Neural progenitor cell (in vitro differentiated cells): ENCODE measurements around the gene RPS19. TPM values are rescaled to one million over a fixed set of nuclear protein-coding genes. Genes with fewer than 3 reads are reported as not detected.

Experiments
- DNase-seq: peaks from one replicate; pipeline ENCODE4 v3.0.0-alpha.2; 2016; ENCODE audit warnings: low spot score
- H2AFZ ChIP-seq: fragments of 200-600 bp; sonication (generic); replicated peaks from 2 replicates; pipeline ENCODE4 v1.6.1; 2016; ENCODE audit warnings: antibody characterized with exemption
- H3F3A ChIP-seq: fragments of 200-600 bp; sonication (generic); 2 replicates; pipeline ENCODE4 v1.6.1; 2016; ENCODE audit warnings: antibody characterized with exemption, low read depth
- H3K27ac ChIP-seq: fragments of 200-600 bp; sonication (generic); 2 replicates; pipeline ENCODE4 v1.5.1; 2016; ENCODE audit warnings: mild to moderate bottlenecking
- H3K27me3 ChIP-seq: fragments of 200-600 bp; sonication (generic); 2 replicates; pipeline ENCODE4 v1.6.1; 2016; ENCODE audit warnings: mild to moderate bottlenecking, moderate library complexity
- H3K36me3 ChIP-seq: fragments of 200-600 bp; sonication (generic); 2 replicates; pipeline ENCODE4 v1.5.1; 2016
- H3K4me1 ChIP-seq: fragments of 200-600 bp; sonication (generic); 2 replicates; pipeline ENCODE4 v1.6.1; 2016; ENCODE audit warnings: mixed run types
- H3K4me2 ChIP-seq: fragments of 200-600 bp; sonication (generic); 2 replicates; pipeline ENCODE4 v1.6.1; 2016
- H3K4me3 ChIP-seq: fragments of 200-600 bp; sonication (generic); 2 replicates; pipeline ENCODE4 v1.5.1; 2016
- H3K79me2 ChIP-seq: fragments of 200-600 bp; sonication (generic); 2 replicates; pipeline ENCODE4 v1.6.1; 2016; ENCODE audit warnings: low read depth
- H3K9ac ChIP-seq: fragments of 200-600 bp; sonication (generic); 2 replicates; pipeline ENCODE4 v1.6.1; 2016
- H3K9me3 ChIP-seq: fragments of 200-600 bp; sonication (generic); 2 replicates; pipeline ENCODE4 v1.5.1; 2016; ENCODE audit warnings: low read depth
- H4K20me1 ChIP-seq: fragments of 200-600 bp; sonication (generic); 2 replicates; pipeline ENCODE4 v1.6.1; 2016; ENCODE audit warnings: low read depth
- H3K27ac Mint-ChIP-seq: 3 replicates; pipeline ENCODE4 v1.8.0; 2021; ENCODE audit warnings: mixed read lengths
- H3K27me3 Mint-ChIP-seq: 2 replicates; pipeline ENCODE4 v1.8.0; 2022; ENCODE audit warnings: low read depth, mild to moderate bottlenecking, inconsistent platforms, moderate library complexity, mixed read lengths; ENCODE audit not compliant: insufficient read depth
- H3K36me3 Mint-ChIP-seq: 3 replicates; pipeline ENCODE4 v1.8.0; 2021; ENCODE audit warnings: mixed read lengths
- H3K4me1 Mint-ChIP-seq: 3 replicates; pipeline ENCODE4 v1.8.0; 2021; ENCODE audit warnings: mixed read lengths
- H3K4me3 Mint-ChIP-seq: 3 replicates; pipeline ENCODE4 v1.8.0; 2021; ENCODE audit warnings: mild to moderate bottlenecking, moderate library complexity, mixed read lengths
- H3K9me3 Mint-ChIP-seq: 3 replicates; pipeline ENCODE4 v1.8.0; 2020; ENCODE audit warnings: mixed read lengths
- CTCF ChIP-seq: fragments of 200-600 bp; sonication (generic); IDR thresholded peaks from 2 replicates; pipeline ENCODE4 v1.5.1; 2017; ENCODE audit warnings: antibody characterized with exemption, mild to moderate bottlenecking
- EZH2 ChIP-seq: fragments of 200-600 bp; sonication (generic); IDR thresholded peaks from 2 replicates; pipeline ENCODE4 v1.6.1; 2017; ENCODE audit warnings: antibody characterized with exemption, mild to moderate bottlenecking, moderate library complexity
- EZH2phosphoT487 ChIP-seq: fragments of 200-600 bp; sonication (generic); IDR thresholded peaks from 2 replicates; pipeline ENCODE4 v1.6.1; 2017; ENCODE audit warnings: antibody characterized with exemption
- total RNA-seq: library from RNA; depleted of rRNA; stranded (reverse); fragments of >200 nt; gene quantifications from 2 replicates; pipeline ENCODE4 v1.2.3, GENCODE V29; 2015; ENCODE audit warnings: low replicate concordance

The RPS19 gene
- total RNA-seq, 1 donor from 2014 or later: 1,422 TPM

DNA sequence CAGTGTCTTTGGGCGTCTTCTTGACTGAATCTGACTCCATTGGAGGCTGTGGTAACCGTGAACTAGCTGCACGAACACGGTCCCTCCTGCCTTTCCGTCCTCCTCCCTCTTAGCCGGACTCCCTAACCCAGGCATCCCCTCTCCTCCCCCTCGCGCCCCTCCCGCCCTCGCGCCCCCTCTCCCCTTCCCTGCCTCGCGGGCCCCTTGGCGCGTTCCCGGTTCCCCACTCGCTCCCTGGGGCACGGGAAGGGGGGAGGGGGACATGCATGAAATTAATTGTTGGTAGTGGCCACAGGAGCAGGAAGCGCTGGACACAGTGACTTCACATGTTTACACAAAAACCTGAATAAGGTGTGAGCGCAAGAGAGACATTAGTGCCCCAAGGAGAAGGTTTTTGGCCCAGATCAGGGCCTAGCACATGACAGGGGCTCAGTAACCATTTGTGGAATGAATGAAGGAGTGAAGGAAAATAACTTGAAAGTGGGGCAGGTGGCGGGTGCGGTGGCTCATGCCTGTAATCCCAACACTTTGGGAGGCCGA, 14.9 kb upstream of the RPS19 start:
- H2AFZ ChIP-seq: no peak overlapping the region
- H3K27me3 ChIP-seq: peaks cover 22% of the 10 kb centered on the region

GRCh38 chr19:41847351-41848105, 12.5 kb upstream of the RPS19 start:
- H3K36me3 Mint-ChIP-seq: no peaks in the 10 kb centered on the region

More for the DNA sequence above, 14.9 kb upstream of the RPS19 start:
- H3F3A ChIP-seq: no peaks in the 10 kb centered on the region
- H3K4me1 ChIP-seq: no peaks in the 10 kb centered on the region
- Mint-ChIP-seq H3K27ac (no peak overlapping the region), H3K9me3 (no peaks in the 10 kb centered on the region), H3K36me3 (no peaks in the 10 kb centered on the region), H3K27me3 (peaks cover 10% of the 10 kb centered on the region), H3K4me1 (no peaks in the 10 kb centered on the region), H3K4me3 (no peak overlapping the region)
- H3K79me2 ChIP-seq: no peaks in the 10 kb centered on the region
- DNase-seq: no peak
- H3K9me3 ChIP-seq: no peaks in the 10 kb centered on the region
- H3K27ac ChIP-seq: no peak overlapping the region
- H3K9ac ChIP-seq: no peak overlapping the region
- TF ChIP-seq EZH2phosphoT487: no peak
- TF ChIP-seq EZH2: no peak
- TF ChIP-seq CTCF: no peak
- H3K4me3 ChIP-seq: no peak overlapping the region
- H3K4me2 ChIP-seq: no peak overlapping the region
- no peaks in the 10 kb centered on the region for H4K20me1 ChIP-seq
- no peaks in the 10 kb centered on the region for H3K36me3 ChIP-seq

DNA sequence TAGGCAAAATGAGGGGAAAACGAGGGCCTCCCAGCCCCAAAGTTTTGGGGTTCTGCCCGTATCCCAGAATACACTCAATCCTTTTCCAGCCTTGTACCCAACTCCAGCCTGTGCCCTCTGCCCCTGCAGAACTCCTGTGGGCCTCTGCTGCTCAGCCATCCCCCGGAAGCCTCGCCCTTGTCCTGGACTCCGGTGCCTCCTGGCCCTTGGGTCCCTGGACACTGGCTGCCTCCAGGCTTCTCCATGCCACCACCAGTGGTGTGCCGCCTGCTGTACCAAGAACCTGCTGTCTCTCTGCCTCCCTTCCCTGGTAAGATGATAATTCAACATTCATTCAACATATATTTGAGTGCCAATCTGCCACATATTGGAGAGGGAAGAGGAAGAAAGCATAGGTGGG, 11.4 kb upstream of the RPS19 start:
- H3K4me3 Mint-ChIP-seq: no peak overlapping the region
- H3K27me3 Mint-ChIP-seq: peaks cover 26% of the 10 kb centered on the region
- Histone ChIP-seq H3K27ac (no peak overlapping the region), H3K27me3 (peaks cover 41% of the 10 kb centered on the region), H3K4me1 (no peaks in the 10 kb centered on the region), H4K20me1 (no peaks in the 10 kb centered on the region), H2AFZ (no peak overlapping the region), H3K36me3 (no peaks in the 10 kb centered on the region), H3F3A (no peaks in the 10 kb centered on the region), H3K4me2 (no peak overlapping the region), H3K9me3 (no peaks in the 10 kb centered on the region), H3K4me3 (no peak overlapping the region), H3K79me2 (no peaks in the 10 kb centered on the region), H3K9ac (no peak overlapping the region)
- no peaks in the 10 kb centered on the region for H3K36me3 Mint-ChIP-seq
- H3K27ac Mint-ChIP-seq: no peak overlapping the region
- H3K9me3 Mint-ChIP-seq: no peaks in the 10 kb centered on the region
- TF ChIP-seq EZH2phosphoT487 (no peak), EZH2 (no peak), CTCF (no peak)
- no peak for DNase-seq
- no peaks in the 10 kb centered on the region for H3K4me1 Mint-ChIP-seq

More at GRCh38 chr19:41847351-41848105, 12.5 kb upstream of the RPS19 start:
- no peak overlapping the region for H3K27ac ChIP-seq
- Mint-ChIP-seq H3K27ac (no peak overlapping the region), H3K4me3 (no peak overlapping the region), H3K27me3 (peaks cover 17% of the 10 kb centered on the region), H3K9me3 (no peaks in the 10 kb centered on the region), H3K4me1 (no peaks in the 10 kb centered on the region)
- H3K4me1 ChIP-seq: no peaks in the 10 kb centered on the region
- H3K4me2 ChIP-seq: no peak overlapping the region
- no peaks in the 10 kb centered on the region for H3F3A ChIP-seq
- DNase-seq: no peak
- H3K79me2 ChIP-seq: no peaks in the 10 kb centered on the region
- TF ChIP-seq EZH2: no peak
- no peak for TF ChIP-seq EZH2phosphoT487
- no peaks in the 10 kb centered on the region for H4K20me1 ChIP-seq
- H3K36me3 ChIP-seq: no peaks in the 10 kb centered on the region
- no peak overlapping the region for H3K4me3 ChIP-seq
- no peak overlapping the region for H3K9ac ChIP-seq
- no peaks in the 10 kb centered on the region for H3K9me3 ChIP-seq
- peaks cover 29% of the 10 kb centered on the region for H3K27me3 ChIP-seq
- no peak overlapping the region for H2AFZ ChIP-seq

DNA sequence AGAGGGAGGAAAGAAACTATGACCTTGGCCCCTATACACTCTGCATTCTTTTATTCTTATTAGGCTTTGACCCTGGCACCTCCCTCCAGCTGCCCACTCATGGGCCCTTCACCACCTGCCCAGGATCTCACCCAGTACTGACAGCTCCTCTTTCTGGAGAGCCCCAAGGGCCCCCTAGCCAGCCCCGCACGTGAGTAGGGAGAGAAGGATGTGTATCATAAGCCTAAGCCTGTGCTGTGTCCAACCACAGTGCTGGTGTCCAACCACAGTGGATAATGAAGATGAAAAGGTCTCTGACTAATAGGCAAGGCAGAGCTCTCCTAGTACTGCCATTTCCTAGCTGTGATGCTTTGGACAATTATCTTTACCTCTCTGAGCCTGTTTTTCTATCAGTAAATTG, 11.0 kb upstream of the RPS19 start:
- Mint-ChIP-seq H3K36me3 (no peaks in the 10 kb centered on the region), H3K27me3 (peaks cover 23% of the 10 kb centered on the region), H3K4me3 (no peak overlapping the region), H3K27ac (no peak overlapping the region), H3K4me1 (no peaks in the 10 kb centered on the region), H3K9me3 (no peaks in the 10 kb centered on the region)
- H3K4me2 ChIP-seq: no peak overlapping the region
- no peaks in the 10 kb centered on the region for H3F3A ChIP-seq
- no peak for DNase-seq
- no peaks in the 10 kb centered on the region for H3K4me1 ChIP-seq
- no peaks in the 10 kb centered on the region for H4K20me1 ChIP-seq
- no peaks in the 10 kb centered on the region for H3K9me3 ChIP-seq
- H3K36me3 ChIP-seq: no peaks in the 10 kb centered on the region
- H3K27me3 ChIP-seq: peaks cover 45% of the 10 kb centered on the region
- no peak overlapping the region for H3K9ac ChIP-seq
- H3K27ac ChIP-seq: no peak overlapping the region
- H2AFZ ChIP-seq: no peak overlapping the region
- H3K4me3 ChIP-seq: no peak overlapping the region
- TF ChIP-seq EZH2: no peak
- TF ChIP-seq CTCF: no peak
- no peak for TF ChIP-seq EZH2phosphoT487
- H3K79me2 ChIP-seq: no peaks in the 10 kb centered on the region
